ENCODE results near the gene RNF208.

DNA sequence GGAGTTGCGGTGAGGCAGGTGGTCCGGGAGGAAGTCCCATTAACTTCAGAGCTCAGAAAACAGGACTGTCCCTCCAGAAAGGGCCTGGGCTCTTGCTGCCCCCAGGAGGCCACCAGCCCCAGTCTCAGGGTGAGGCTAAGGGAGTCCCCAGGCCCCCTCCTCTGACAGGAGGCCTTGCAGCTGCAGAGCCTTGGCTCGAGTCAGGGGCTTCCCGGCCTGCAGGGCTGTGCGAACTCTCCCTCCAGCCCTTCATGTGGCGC, 25.8 kb upstream of the RNF208 start:
- TF ChIP-seq MXI1 (IDR thresholded peaks at IDR 0.05; ENCODE audit: borderline replicate concordance, low read depth, low read length) = no peak
- TF ChIP-seq, protein P1, sequence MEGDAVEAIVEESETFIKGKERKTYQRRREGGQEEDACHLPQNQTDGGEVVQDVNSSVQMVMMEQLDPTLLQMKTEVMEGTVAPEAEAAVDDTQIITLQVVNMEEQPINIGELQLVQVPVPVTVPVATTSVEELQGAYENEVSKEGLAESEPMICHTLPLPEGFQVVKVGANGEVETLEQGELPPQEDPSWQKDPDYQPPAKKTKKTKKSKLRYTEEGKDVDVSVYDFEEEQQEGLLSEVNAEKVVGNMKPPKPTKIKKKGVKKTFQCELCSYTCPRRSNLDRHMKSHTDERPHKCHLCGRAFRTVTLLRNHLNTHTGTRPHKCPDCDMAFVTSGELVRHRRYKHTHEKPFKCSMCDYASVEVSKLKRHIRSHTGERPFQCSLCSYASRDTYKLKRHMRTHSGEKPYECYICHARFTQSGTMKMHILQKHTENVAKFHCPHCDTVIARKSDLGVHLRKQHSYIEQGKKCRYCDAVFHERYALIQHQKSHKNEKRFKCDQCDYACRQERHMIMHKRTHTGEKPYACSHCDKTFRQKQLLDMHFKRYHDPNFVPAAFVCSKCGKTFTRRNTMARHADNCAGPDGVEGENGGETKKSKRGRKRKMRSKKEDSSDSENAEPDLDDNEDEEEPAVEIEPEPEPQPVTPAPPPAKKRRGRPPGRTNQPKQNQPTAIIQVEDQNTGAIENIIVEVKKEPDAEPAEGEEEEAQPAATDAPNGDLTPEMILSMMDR (conservative IDR thresholded peaks at IDR 0.05; ENCODE audit: low read depth, low read length) = no peak
- TF ChIP-seq, protein P2, sequence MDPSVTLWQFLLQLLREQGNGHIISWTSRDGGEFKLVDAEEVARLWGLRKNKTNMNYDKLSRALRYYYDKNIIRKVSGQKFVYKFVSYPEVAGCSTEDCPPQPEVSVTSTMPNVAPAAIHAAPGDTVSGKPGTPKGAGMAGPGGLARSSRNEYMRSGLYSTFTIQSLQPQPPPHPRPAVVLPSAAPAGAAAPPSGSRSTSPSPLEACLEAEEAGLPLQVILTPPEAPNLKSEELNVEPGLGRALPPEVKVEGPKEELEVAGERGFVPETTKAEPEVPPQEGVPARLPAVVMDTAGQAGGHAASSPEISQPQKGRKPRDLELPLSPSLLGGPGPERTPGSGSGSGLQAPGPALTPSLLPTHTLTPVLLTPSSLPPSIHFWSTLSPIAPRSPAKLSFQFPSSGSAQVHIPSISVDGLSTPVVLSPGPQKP (IDR thresholded peaks at IDR 0.05; ENCODE audit: borderline replicate concordance, low read depth, low read length) = no peak
- TF ChIP-seq RCOR1 (IDR thresholded peaks at IDR 0.05; ENCODE audit: insufficient replicate concordance, low read length) = no peak
- TF ChIP-seq MAZ (IDR thresholded peaks at IDR 0.05; ENCODE audit: borderline replicate concordance, low read depth, low read length) = no peak
- TF ChIP-seq, protein P3, sequence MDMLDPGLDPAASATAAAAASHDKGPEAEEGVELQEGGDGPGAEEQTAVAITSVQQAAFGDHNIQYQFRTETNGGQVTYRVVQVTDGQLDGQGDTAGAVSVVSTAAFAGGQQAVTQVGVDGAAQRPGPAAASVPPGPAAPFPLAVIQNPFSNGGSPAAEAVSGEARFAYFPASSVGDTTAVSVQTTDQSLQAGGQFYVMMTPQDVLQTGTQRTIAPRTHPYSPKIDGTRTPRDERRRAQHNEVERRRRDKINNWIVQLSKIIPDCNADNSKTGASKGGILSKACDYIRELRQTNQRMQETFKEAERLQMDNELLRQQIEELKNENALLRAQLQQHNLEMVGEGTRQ (IDR thresholded peaks at IDR 0.05; ENCODE audit: low read depth, low read length) = no peak
- no peak for TF ChIP-seq POLR2A (IDR thresholded peaks at IDR 0.05; ENCODE audit: low read depth, low read length)
- TF ChIP-seq MAFK (IDR thresholded peaks at IDR 0.05; ENCODE audit: low read depth, low read length) = no peak
- no peak for TF ChIP-seq BHLHE40 (IDR thresholded peaks at IDR 0.05; ENCODE audit: low read depth, low read length)
- TF ChIP-seq RFX5 (IDR thresholded peaks at IDR 0.05; ENCODE audit: low read depth, low read length) = no peak
- TF ChIP-seq SMC3 (IDR thresholded peaks at IDR 0.05; ENCODE audit: low read depth, low read length) = no peak
